HG03064 (cell line): Measurements from ENCODE around the gene VEGFA.
"Not testable (repeated sequence)": the region's sequence is repeated elsewhere in the genome, so short reads cannot be mapped to it uniquely, and the experiment has no call there.

ENCODE experiments used
- ATAC-seq: cut with Tn5 transposase; IDR thresholded peaks from one replicate; pipeline ENCODE4 v1.9.1; 2021; ENCODE audit warnings: low read depth; ENCODE audit not compliant: unreplicated experiment

Gene VEGFA

GRCh38 chr6:43818973-43819372 is 49.0 kb downstream of the VEGFA start:
- ATAC-seq, result not testable (repeated sequence)

- ATAC-seq, result no peak
These were observed 49.9 kb downstream of the VEGFA start for GRCh38 chr6:43819958-43820357.

DNA sequence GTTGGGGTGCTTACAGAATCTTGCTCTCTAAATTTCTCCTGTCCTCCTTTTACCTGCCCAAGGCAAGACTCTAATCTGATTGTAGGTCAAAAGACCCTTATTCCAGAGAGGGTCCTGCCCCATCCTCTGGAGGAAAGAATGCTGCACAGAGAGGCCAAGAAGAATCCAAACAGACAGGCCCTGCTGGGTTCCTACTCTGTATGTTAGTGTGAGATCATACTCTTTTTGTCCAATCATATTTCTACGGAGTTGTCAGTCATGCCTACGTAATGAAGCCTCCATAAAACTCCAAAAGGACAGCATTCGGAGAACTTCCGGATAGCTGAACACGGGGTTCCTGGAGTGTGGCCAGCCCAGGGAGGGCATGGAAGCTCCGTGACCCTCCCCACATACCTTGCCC is 50.5 kb downstream of the VEGFA start:
- no peak for ATAC-seq

DNA sequence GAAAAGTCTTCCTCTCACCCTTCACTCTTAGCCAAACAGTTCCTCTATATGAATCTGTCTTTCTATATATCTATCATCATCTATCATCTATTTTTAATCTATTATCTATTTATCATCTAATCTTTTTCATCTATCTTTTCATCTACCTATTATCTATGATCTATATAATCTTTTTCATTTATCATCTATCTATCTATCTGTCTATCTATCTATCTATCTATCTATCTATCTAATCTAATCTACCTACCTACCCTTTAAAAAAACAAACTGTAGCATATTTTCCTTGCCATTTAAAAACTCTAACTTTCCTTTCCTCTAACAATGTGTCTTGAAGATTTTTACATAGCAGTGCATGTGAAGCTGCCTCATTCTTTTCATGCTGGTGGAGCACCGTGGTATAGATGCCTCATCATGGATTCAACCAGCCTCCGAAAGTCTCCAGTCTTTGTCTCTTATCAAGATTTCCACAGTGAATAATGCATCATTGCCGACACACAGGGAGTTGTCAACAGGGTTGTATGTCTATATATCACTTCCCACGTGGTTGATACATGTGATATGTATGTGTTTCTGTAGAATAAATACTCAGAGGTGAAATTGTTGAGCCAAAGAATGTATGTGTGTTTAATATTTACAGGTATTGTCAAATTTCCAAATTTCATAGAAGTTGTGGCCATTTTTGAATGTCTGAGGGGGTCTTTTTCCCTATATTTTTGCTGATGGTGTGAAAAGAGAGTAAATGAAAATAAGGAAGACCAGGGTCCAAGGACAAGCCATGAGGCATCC is 51.3 kb downstream of the VEGFA start:
- ATAC-seq, result no peak

DNA sequence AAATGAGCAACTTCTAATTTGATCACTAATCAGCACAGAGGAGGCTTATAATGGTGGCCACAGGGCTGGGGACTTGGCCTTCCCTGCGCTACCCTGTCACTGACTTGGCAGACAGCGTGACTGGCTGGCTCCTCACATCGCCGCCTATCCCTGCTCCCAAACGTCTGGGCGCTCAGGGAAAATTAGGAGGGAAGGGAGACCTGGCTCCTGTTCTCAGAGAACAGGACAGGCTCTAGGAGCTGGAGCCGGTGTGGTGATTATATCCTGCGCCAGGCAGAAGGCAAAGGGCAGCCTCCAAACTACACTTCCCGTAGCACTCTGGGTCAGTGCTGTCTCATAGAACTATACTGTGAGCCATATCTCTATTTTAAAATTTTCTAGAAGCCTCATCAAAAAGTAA is 53.4 kb downstream of the VEGFA start:
- no peak for ATAC-seq

DNA sequence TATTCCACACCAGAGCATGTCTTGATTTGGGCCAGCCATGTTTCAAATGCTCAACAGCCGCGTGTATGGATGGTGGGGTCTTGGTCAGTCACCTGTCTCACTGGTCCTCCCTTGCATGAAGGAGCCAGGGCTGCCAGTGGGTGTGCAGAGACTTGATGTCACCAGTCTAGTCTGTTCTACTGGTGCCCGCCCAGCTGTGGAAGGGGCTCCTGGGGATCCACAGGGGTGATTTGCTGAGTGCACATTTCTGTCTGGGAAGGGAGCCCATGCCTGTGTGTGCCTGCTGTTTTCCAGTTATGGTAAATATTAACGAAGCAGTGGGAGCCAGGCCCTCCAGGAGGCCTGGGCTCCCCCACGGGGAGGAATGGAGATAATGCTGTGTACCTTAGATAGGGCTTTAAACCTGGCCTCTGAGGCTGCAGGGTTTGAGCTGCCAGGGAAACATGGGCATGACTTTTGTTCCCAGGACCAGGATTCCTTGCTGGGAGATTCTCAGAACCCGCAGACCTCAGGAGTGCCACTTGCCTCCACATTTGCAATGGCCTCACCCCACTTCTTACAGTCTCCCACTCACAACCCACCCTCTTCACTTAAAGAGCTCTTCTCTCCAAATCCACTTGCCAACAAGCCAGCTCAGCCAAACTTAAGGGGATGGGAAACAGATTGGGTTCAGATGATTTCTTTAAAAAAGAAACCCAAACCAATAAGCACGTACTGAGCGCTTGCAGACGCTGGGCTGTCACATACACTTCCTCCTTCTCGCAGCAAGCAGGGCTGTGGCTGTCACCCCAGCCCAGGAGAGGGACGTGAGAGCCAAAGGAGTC is 54.1 kb downstream of the VEGFA start:
- no peak for ATAC-seq

DNA sequence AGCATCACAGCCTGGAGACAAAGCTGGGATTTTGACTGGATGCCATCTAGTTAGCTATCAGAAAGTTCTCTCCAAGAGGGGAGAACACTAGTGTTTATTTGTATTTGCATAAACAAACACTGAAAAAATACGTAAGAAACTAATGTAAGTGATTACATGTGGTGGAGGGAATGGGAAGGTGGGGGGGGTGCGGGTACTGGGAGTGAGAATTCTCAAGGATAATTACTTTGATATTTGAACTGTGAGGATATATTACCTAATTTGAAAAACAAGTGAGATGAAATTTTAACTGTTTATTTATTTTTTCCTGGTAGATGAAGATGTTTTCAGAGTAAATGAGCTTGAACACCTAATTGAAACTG is 54.7 kb downstream of the VEGFA start:
- no peak for ATAC-seq

DNA sequence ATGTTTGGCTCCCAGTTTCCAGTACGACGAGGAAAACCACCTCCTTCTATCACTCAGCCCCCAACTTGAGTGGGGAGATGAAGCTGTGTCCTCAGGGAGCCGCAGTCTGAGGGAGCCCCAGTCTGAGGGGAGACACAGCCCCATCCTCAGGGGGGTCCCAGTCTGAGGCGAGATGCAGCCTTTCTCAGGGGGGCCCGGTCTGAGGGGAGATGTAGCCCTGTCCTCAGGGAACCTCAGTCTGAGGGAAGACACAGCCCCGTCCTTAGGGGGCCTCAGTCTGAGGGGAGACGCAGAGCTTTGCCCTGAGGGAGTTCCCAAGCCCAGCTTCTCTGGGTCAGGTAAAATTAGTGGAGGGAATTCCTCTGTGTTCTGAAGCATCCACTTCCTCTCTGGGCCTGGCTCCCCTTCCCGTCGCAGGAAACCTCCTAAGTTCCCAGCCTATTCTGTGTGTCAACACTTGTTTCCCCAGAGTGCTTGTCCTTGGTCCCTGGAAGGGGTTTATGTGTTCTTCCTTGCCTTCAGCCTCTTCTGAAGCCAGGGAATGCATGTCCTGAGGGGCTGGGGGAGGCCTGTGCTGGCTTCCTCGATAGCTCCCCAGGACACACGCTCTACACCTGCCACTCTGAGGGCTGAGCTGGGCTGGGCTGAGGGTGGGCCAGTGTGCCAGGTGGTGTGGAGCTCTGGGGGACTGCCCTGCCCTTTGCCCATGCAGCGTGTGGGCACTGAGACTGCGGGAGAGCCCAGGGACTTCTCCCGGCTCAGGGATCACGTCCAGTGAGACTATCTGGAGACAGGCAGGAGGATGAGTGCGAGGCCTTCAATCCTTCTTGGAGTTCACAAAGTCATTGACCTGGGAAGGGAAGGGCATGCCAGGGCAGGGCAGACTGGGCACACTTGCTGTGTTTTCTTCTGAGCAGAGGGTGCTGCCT is 55.4 kb downstream of the VEGFA start:
- ATAC-seq, result no peak

DNA sequence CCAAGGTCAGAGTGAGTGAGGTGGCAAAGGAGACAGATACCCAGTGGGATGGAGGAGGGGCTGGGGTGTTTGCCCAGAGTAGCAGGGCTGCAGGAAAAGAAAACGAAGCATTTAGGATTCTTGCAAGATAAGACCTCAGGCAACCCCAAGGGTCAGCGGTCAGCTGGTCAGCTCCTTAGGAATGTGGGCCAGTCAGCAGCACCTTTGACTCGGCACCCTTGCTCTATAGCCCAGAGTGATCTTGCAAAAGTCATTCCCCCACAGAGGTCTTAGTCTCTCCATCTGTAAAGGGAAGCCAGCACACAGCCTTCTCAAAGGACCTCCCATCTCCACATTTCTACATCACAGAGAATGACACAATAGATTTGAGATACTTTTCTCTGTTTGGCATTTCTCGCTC is 56.7 kb downstream of the VEGFA start:
- no peak for ATAC-seq

DNA sequence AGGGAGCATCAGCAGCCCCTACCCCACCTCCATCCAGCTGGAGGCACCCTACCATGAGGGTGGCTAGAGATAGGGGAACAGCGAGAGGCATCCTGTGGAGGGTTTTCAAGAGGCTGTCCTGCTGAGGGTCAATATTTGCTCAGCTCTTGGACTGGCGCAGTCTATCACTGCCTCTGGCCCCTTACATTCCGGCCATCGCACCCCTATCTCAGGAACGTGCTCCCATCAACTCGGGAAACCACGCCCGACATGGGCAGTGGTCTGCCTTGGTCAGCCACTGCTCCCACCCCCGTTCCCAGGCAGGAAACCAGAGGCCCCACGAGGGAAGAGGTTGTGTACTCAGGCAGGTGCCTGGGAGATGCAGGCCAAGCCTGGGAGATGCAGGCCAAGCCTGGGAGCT is 57.9 kb downstream of the VEGFA start:
- no peak for ATAC-seq

- ATAC-seq, result no peak
These were observed 58.7 kb downstream of the VEGFA start for GRCh38 chr6:43828711-43829110.

- ATAC-seq, result no peak
These were observed 59.5 kb downstream of the VEGFA start for GRCh38 chr6:43829470-43829869.

DNA sequence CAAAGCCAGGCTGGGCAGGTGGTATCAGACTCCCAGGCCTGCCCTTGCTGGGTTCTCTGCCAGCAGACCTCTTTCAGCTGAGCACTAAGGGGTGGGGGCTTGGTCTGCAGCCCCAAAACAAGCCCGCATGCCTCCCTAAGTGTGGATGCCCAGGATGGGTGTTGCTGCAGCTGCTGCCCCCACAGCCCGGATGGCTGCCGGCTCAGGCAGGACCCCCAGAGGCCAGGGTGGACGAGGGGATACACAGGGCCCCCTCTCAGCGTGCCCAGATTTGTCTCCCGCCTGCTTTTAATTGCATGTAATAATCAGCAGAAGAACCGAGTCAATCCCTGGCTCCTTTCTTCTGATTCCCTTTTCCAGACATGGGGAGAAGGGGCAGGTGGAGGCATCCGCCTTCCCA is 60.8 kb downstream of the VEGFA start:
- no peak for ATAC-seq

GRCh38 chr6:43831191-43831590 is 61.2 kb downstream of the VEGFA start:
- ATAC-seq, result no peak

- no peak for ATAC-seq
These were observed 63.4 kb downstream of the VEGFA start for GRCh38 chr6:43833223-43833995.

DNA sequence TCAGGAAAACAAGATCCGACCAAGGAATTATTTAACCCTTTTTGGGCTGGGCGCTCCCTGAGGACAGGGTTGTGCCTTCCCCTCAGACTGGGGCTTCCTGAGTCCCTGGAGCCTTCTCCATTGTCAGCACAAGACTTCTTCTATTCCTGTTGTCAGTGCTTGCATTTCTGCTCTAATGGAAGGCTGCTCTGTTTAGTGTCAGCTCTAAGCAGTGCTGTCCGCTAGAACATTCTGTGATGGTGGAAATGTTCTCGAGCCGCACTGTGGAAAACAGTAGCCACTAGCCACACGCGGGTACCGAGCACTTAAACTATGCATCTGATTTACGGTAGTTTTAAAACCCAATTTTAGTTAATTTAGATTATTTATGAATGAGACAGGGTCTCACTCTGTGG is 64.0 kb downstream of the VEGFA start:
- ATAC-seq, result no peak

GRCh38 chr6:43834528-43835155 is 64.6 kb downstream of the VEGFA start:
- no peak for ATAC-seq

GRCh38 chr6:43835872-43836419 is 65.9 kb downstream of the VEGFA start:
- no peak for ATAC-seq
